HG03571 (cell line): ENCODE measurements around the gene TNF.
"Not testable (repeated sequence)": the region's sequence is repeated elsewhere in the genome, so short reads cannot be mapped to it uniquely, and the experiment has no call there.

ENCODE experiments used
- ATAC-seq: cut with Tn5 transposase; IDR thresholded peaks from one replicate; pipeline ENCODE4 v1.9.1; 2021; ENCODE audit not compliant: unreplicated experiment

The TNF gene

GRCh38 chr6:31543639-31544038, 31.7 kb upstream of the TNF start:
- ATAC-seq: no peak

GRCh38 chr6:31544676-31545075, 30.7 kb upstream of the TNF start:
- ATAC-seq: no peak

- no peak for ATAC-seq
These were observed 30.1 kb upstream of the TNF start for GRCh38 chr6:31545291-31545690.

- ATAC-seq: peak; percentile 46
These were observed 28.9 kb upstream of the TNF start, which contains the start of gene ATP6V1G2 for GRCh38 chr6:31546339-31546957. TSS of gene ATP6V1G2 (minus strand) at chr6:31546608. CDS start at chr6:31546559, 49 bp downstream.

GRCh38 chr6:31546958-31547726, 28.2 kb upstream of the TNF start, which contains the start of gene NFKBIL1:
TSS of gene NFKBIL1 (plus strand) at chr6:31547608. CDS start at chr6:31547695, 87 bp downstream.
- peak; percentile 45 for ATAC-seq

GRCh38 chr6:31547727-31548543, 27.4 kb upstream of the TNF start:
- ATAC-seq: no peak

- no peak for ATAC-seq
These were observed 26.9 kb upstream of the TNF start for GRCh38 chr6:31548544-31548873.

GRCh38 chr6:31551371-31551770, 24.0 kb upstream of the TNF start:
- not testable (repeated sequence) for ATAC-seq

GRCh38 chr6:31556307-31556706, 19.1 kb upstream of the TNF start:
- ATAC-seq: no peak

GRCh38 chr6:31557443-31558317, 17.7 kb upstream of the TNF start:
- no peak for ATAC-seq

- no peak for ATAC-seq
These were observed 17.1 kb upstream of the TNF start for GRCh38 chr6:31558318-31558625.

- ATAC-seq: no peak
These were observed 16.5 kb upstream of the TNF start for GRCh38 chr6:31558631-31559500.

- ATAC-seq: peak; percentile 1
These were observed 15.8 kb upstream of the TNF start for GRCh38 chr6:31559606-31559957.

- peak; percentile 47 for ATAC-seq
These were observed 15.2 kb upstream of the TNF start for GRCh38 chr6:31559958-31560696.

GRCh38 chr6:31560697-31561058, 14.7 kb upstream of the TNF start:
- ATAC-seq: no peak

- no peak for ATAC-seq
These were observed 7.6 kb upstream of the TNF start for GRCh38 chr6:31567531-31568370.

- ATAC-seq: peak; percentile 63
These were observed 6.8 kb upstream of the TNF start for GRCh38 chr6:31568537-31568961.

- ATAC-seq: no peak
These were observed 5.4 kb upstream of the TNF start for GRCh38 chr6:31569861-31570536.
